ENCODE results near the gene FREM1. TPM values are rescaled to one million over a fixed set of nuclear protein-coding genes. Genes with fewer than 3 reads are reported as not detected.

FREM1 gene
- total and polyA plus RNA-seq, 2 of the 4 experiments (the other 2 are of a cell fraction), result under 0.01 TPM; not detected in 1

DNA sequence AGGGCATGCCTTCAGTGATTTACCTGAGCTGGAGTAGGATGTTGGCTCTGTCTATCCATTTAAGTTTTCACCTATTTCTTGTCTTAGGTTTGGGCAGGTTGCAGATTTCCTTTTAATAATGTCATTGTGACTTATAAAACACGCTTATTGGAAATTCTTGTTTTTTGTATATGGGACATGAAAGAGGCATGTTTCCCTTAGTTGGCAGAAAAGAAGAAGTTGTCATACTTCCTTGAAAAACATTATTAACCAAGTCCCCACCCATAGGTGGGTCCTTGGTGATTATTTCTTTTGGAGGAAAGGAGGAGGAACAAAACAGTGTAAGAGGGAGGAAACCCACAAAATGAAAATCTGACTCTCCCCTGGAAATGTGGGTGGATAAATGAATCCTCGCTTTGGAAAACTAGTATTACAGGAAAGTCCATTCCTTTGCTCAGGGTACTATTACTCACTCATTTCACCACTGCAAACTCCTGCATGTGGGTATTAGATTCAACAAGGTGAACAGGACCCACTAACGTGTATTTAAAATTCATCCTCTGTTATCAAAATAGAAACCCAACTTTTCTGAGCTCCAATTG is 197.0 kb downstream of the FREM1 start:
- intact Hi-C loops (cut with micrococcal nuclease), result no loop called here
- Histone ChIP-seq H3K4me2 (ENCODE audit: low read depth, low read length) (no peak overlapping the region), H2BK20ac (ENCODE audit: low read depth, low read length) (no peak overlapping the region), H3K4me3 (ENCODE audit: insufficient read depth, low read depth, low read length) (no peak overlapping the region), H3K27me3 (ENCODE audit: control insufficient read depth, insufficient read depth, low read length) (no peaks in the 10 kb centered on the region), H3K9me1 (ENCODE audit: insufficient read depth, low read length) (no peaks in the 10 kb centered on the region), H2BK5ac (ENCODE audit: low read depth, low read length, poor library complexity, severe bottlenecking) (no peak overlapping the region), H3K18ac (ENCODE audit: low read depth, low read length) (no peak overlapping the region), H3K27ac (ENCODE audit: insufficient read depth, low read length) (no peak overlapping the region), H2AFZ (replicated peaks; ENCODE audit: low read length, poor library complexity) (no peak overlapping the region), H2AK5ac (ENCODE audit: low read depth, low read length) (no peak overlapping the region), H2BK15ac (ENCODE audit: low read depth, low read length) (no peak overlapping the region), H4K5ac (ENCODE audit: low read depth, low read length) (no peak overlapping the region), H3K36me3 (ENCODE audit: control insufficient read depth, insufficient read depth, low read length) (no peaks in the 10 kb centered on the region), H3K4ac (ENCODE audit: low read depth, low read length) (no peak overlapping the region), H3K4me1 (ENCODE audit: control insufficient read depth, insufficient read depth, low read length) (no peaks in the 10 kb centered on the region), H3K9me3 (ENCODE audit: control insufficient read depth, insufficient read depth, low read length) (no peaks in the 10 kb centered on the region), H4K8ac (ENCODE audit: low read depth in 2 of 2, low read length in 2 of 2) (no peak overlapping the region), H3K23ac (ENCODE audit: low read depth, low read length) (no peak overlapping the region), H3K9ac (ENCODE audit: low read depth, low read length) (no peak overlapping the region), H2BK120ac (ENCODE audit: low read depth, low read length) (no peak overlapping the region), H4K20me1 (ENCODE audit: insufficient read depth, low read length) (no peaks in the 10 kb centered on the region), H3K56ac (ENCODE audit: extremely low read depth, insufficient read depth, low read length) (no peak overlapping the region), H3K79me1 (ENCODE audit: low read depth in 1 of 2, low read length in 2 of 2) (no peaks in the 10 kb centered on the region), H4K91ac (ENCODE audit: insufficient read depth, low read depth, low read length) (no peak overlapping the region), H3K14ac (replicated peaks; ENCODE audit: low read depth, low read length) (no peak overlapping the region), H2AK9ac (replicated peaks; ENCODE audit: low read depth, low read length, poor library complexity) (no peak overlapping the region)
- in situ Hi-C loops (cut with MboI; ENCODE audit: low sequenced_read_pairs), result no loop called here
- WGBS, 2 experiments (ENCODE audit: extremely low coverage in 2 of 2, insufficient read length in 1 of 2), result no CpG with 5 or more reads among the region's 3 CpGs
- peak; percentile 54 for TF ChIP-seq MAFK (IDR thresholded peaks at IDR 0.05; ENCODE audit: low read depth, low read length)
- no peak for TF ChIP-seq RFX5 (IDR thresholded peaks at IDR 0.05; ENCODE audit: low read depth, low read length)
- no TSS peak for BruUV-seq (replicated peaks)
- DNase-seq (no peak), ATAC-seq (ENCODE audit: low read depth) (no peak)
- dilution Hi-C loops (cut with HindIII; ENCODE audit: low sequenced_read_pairs, unreplicated experiment), result no loop called here
- CTCF ChIA-PET, result no interaction called here
- POLR2A ChIA-PET (ENCODE audit: unreplicated experiment), result no interaction called here

Data from IMR-90 (cell line).